MG63 (cell line): ENCODE data around the gene VASN. TPM values are rescaled to one million over a fixed set of nuclear protein-coding genes. Genes with fewer than 3 reads are reported as not detected.

Experiments
- DNase-seq: peaks from one replicate; pipeline ENCODE4 v3.0.0-alpha.2; 2020
- H3K27me3 ChIP-seq: fragments of 250-450 bp; sonication (Bioruptor Pico); 2 replicates; pipeline ENCODE4 v1.5.1; 2020; ENCODE audit warnings: mild to moderate bottlenecking, moderate library complexity
- H3K36me3 ChIP-seq: fragments of 250-450 bp; sonication (Bioruptor Pico); 2 replicates; pipeline ENCODE4 v1.5.1; 2020; ENCODE audit warnings: mild to moderate bottlenecking, moderate library complexity
- H3K4me3 ChIP-seq: fragments of 250-450 bp; sonication (Bioruptor Pico); 2 replicates; pipeline ENCODE4 v1.5.1; 2020; ENCODE audit warnings: mild to moderate bottlenecking, moderate library complexity
- H3K9me3 ChIP-seq: fragments of 250-450 bp; sonication (Bioruptor Pico); 2 replicates; pipeline ENCODE4 v1.5.1; 2020; ENCODE audit warnings: mild to moderate bottlenecking, moderate library complexity
- total RNA-seq: library from RNA; depleted of rRNA; stranded (reverse); fragments of >200 nt; shearing (Covaris generic); gene quantifications from 2 replicates; pipeline ENCODE4 v1.2.3, GENCODE V29; 2014; ENCODE audit warnings: low replicate concordance; rRNA removed

VASN gene
- total RNA-seq, 1 experiment from 2014 or later = 68.7 TPM

DNA sequence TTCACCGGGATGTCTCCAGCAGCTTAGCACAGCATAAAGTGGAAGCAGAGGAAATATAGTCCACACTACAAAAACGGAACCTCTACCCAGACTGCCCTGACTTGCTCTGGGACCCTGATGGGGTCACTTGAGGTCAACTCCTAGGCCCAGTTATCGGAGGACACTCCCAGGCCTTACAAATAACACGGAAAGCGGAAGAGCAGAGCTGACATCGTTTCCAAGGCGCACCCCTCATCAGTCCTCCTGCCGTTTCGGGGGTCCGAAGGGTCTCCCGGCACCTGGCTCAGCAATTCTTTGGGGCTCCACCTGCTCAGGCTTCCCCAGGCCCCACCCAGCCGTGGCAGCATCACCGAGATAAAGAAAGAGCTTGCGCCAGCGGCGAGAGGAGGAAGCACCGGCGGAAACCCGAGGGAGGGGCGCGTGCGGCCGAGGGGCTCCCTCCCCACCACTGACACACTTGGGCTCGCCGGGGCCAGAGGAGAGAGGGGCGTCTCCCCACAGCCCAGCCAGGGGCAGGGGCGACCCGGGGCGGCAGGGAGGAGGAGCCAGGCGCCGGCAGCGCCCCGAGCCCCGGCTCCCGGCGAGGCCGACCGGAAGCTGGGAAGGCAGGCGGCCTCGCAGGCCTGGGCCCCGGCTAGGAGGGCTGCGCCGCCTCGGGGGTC, 44.0 kb downstream of the VASN start:
- peak; percentile 35 for DNase-seq
- Histone ChIP-seq H3K9me3 (no peaks in the 10 kb centered on the region), H3K36me3 (peaks cover 3% of the 10 kb centered on the region; the same call in 1 of the 2 replicates), H3K27me3 (0 out of 2 replicates have a peak, but pooled peaks cover 4% of the 10 kb centered on the region), H3K4me3 (peak overlapping the region; percentile 73)

DNA sequence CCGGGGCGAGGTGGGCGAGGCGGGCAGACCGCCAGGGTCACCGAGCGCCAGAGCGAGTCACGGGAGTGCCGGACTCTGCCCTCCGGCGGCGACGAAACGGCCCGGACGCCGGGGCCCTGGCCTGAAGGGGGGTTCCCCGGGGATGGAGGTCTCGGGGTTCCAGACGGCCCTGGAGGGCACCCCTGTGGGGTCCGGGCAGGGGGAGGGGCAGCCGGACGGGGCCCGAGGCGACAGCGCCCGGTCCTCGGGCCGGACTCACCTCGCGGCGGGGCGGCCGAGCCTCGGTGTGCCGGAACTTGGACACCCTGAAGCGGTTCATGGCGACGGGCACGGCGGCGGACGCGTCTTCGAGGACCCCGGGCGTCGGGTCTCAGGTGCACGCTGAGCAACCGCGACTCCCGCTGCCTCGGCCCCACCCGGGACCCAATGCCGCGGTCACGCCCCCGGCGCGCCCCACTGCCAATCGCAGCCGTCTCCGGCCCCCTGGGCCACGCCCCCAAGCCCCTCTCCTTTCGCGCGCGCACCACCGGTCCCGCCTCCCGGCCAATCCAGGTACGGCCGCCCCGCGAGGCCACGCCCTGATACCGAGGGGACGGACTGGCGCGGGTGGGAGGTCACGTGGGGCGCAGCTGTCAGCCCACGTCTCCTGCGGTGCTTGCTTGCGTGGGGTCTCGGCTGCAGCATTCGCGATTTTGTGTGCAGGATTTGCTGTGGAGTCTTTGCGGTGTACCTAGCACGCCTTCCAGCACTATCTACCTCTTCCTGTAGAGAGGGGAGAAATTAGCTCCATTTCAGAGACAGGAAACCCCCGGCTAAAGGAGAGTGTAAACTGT, 44.8 kb downstream of the VASN start, which contains the start of gene CORO7:
Gene CORO7, minus strand, starts transcription at position 397 of the 833 bp plus-strand sequence. Its CDS starts 78 bp downstream, at position 319.
- no peaks in the 10 kb centered on the region for H3K9me3 ChIP-seq
- DNase-seq = peak; percentile 96
- peaks cover 3% of the 10 kb centered on the region; the same call in 1 of the 2 replicates for H3K36me3 ChIP-seq
- peak within 1 kb of the TSS; percentile 73 for H3K4me3 ChIP-seq
- 0 out of 2 replicates have a peak, but pooled peaks cover 4% of the 10 kb centered on the region for H3K27me3 ChIP-seq

DNA sequence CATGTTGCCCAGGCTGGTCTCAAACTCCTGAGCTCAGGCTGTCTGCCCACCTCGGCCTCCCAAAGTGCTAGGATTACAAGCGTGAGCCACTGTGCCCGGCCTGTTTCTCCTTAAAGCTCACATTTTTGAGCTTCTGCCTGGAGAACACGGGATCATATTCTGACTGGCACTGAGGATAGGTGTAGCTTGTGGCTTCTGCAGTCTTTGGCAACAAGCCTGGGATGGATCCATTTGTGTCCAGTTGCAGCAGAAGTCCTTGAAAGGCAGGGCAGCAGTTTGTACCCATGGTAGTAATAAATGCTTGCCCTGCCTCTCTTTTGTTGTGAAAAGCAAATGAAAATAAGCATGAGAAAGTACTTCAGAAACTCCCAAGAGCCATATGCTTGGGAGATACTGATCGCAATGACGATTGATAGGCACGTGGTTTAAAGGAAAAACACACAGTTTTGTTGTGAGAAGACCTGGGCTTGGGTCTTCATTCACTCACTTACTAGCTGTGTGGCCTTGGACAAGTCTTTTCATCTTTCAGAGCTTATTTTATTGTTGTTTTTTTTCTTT, 47.8 kb downstream of the VASN start:
- Histone ChIP-seq H3K9me3 (no peaks in the 10 kb centered on the region), H3K27me3 (0 out of 2 replicates have a peak, but pooled peaks cover 4% of the 10 kb centered on the region), H3K4me3 (no peak overlapping the region), H3K36me3 (no peaks in the 10 kb centered on the region)
- no peak for DNase-seq

DNA sequence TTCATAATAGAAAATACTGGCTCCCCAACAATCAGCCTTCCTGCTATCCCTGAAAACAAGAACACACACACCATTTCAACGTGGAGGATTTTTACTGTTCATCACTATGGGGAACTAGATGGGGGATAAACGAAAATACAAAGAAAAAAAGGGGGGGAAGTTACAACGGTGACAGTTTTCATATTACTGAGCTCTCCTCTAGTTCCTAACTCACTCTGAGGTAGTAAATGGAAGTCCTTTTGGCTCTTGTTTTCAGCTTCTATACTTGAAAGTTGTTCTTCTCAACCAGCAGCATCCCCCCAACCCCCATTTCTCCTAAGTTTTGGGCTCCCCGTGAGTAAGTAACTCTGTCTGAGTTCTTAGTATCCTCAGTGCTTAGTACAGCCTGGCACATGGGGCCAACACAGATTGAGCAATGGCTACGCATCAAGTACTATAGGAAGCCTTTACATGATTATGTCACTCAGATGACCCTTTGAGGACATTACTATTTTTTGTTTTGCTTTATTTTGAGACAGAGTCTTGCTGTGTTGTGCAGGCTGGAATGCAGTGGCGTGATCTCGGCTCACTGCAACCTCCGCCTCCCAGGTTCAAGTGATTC, 49.0 kb downstream of the VASN start:
- DNase-seq = no peak
- Histone ChIP-seq H3K27me3 (0 out of 2 replicates have a peak, but pooled peaks cover 4% of the 10 kb centered on the region), H3K36me3 (no peaks in the 10 kb centered on the region), H3K9me3 (no peaks in the 10 kb centered on the region), H3K4me3 (no peak overlapping the region)

DNA sequence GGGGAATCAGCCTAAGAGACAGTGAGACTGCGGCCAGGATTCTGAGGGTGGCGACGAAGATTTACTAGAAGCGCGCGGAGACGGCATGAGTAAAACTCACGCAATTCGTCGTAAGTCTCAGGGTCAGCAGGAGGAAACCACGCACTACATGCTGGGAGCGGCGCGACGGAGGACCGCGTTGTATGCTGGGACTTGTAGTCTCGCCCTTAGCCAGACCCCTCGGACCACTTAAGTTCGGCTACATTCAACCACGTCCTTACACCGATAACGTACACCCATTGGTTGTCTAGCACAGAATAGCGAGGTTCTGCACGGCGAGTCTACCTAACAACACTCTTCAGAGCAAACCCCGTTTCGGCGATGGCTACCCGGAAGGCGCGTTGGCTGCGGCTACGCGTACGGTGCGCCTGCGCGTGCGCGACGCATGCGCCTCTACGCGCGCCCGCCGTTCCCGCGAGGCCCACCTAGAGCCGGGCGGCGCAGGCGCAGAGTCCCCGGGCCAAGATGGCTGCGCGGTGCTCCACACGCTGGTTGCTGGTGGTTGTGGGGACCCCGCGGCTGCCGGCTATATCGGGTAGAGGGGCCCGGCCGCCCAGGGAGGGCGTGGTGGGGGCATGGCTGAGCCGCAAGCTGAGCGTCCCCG, 53.9 kb downstream of the VASN start, which contains the start of gene DNAJA3:
Gene DNAJA3, plus strand, starts transcription at position 491 of the 643 bp plus-strand sequence. Its CDS starts 14 bp downstream, at position 505.
- peak within 1 kb of the TSS; percentile 98 for H3K4me3 ChIP-seq
- peak; percentile 94 for DNase-seq
- no peaks in the 10 kb centered on the region for H3K27me3 ChIP-seq
- peaks cover 43% of the 10 kb centered on the region for H3K36me3 ChIP-seq
- H3K9me3 ChIP-seq = no peaks in the 10 kb centered on the region

DNA sequence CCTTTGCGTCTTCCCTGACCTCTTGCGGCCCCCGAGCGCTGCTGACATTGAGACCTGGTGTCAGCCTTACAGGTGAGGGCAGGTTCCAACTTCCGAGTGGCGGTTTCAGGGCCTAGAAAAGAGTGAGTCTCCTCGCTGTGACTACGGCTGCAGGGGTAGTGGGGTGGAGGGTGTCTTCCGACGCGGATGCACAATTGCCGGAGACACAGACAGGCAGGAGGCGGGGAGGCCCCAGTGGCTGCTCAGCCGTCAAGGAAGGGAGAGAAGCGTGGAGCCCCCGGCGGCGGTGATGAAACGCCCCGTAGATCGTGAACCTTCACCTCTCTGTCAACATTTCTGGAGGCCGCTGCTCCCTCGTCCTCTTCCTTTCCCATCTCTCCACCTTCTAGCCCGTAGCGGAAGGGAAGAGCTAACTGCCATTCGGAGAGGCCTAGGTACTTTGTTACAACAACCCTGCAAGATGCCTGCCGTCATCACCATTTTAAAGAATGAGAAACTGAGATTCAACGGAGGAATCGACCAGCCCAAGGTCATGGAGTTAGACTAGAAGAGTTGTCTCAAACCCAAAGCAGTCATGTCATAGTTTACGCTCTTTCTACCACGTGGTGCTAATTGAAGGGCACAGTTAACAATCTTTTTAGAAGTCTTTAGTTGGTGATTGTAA, 54.5 kb downstream of the VASN start:
- DNase-seq = peak; percentile 26
- Histone ChIP-seq H3K36me3 (peaks cover 50% of the 10 kb centered on the region), H3K9me3 (no peaks in the 10 kb centered on the region), H3K4me3 (peak overlapping the region; percentile 98), H3K27me3 (no peaks in the 10 kb centered on the region)

DNA sequence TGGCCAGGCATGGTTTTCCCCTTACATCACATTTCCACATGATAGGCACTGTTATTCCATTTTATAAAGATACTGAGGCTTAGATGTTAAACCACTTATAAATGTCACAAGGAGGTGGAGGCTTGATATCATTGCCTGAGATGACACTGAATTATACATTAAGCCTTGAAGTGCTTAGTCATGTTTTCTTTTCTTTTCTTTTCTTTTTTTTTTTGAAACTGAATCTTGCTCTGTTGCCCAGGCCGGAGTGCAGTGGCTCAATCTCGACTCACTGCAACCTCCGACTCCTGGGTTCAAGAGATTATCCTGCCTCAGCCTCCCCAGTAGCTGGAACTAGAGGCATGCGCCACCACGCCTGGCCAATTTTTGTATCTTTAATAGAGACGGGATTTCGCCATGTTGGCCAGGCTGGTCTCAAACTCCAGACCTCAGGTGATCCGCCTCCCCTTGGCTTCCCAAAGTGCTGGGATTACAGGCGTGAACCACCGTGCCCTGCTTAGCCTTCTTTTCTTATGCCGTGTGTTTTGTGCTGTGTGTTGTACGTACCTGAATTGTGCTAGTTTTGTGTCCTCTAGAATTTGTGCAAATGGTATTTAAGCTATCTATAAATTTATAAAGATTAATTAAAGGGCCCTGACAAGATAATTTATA, 55.2 kb downstream of the VASN start:
- no peak for DNase-seq
- Histone ChIP-seq H3K4me3 (peak overlapping the region; percentile 98), H3K27me3 (no peaks in the 10 kb centered on the region), H3K36me3 (peaks cover 57% of the 10 kb centered on the region), H3K9me3 (no peaks in the 10 kb centered on the region)

DNA sequence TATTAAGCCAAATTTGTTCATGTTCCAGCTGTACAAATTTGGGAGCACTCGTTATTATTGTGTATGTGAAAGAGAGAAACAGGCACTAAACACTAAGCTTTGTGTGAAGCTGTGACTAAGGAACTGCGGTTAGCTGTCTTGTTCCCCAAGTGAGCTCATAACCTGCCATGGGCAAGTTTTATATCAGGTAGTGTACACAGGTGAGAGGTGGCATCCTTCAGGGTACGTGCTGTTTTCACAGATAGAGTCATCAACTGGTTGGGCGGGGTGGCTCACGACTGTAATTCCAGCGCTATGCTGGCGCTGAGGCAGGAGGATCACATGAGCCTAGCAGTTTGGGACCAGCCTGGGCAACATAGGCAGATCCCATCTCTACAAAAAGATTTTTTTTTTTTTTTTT, 56.9 kb downstream of the VASN start:
- Histone ChIP-seq H3K36me3 (peaks cover 73% of the 10 kb centered on the region), H3K27me3 (no peaks in the 10 kb centered on the region), H3K4me3 (no peak overlapping the region), H3K9me3 (no peaks in the 10 kb centered on the region)
- no peak for DNase-seq

DNA sequence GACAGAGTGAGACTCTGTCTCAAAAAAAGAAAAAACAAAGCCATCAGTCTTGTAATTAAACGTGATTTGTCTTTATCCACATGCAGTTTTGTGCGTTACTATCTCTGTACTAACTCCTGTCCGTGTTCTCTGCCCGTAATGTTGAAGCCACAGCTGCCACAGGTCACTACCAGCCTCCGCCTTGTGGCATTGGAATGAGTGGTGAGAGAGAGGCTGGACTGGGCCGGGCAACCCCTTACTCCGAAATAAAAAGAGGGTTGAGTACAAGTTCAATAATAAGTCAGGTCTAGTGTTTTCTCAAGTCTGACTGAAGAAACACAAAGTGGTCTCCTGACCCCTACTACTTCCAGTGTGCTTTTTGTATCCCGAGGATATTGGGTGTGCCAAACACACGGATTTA, 59.4 kb downstream of the VASN start:
- Histone ChIP-seq H3K4me3 (no peak overlapping the region), H3K9me3 (no peaks in the 10 kb centered on the region), H3K36me3 (peaks cover 92% of the 10 kb centered on the region), H3K27me3 (no peaks in the 10 kb centered on the region)
- DNase-seq = no peak

Other genes starting within 250 kb of the VASN start
- gene SRL, start 129.8 kb upstream of the VASN start, total RNA-seq = 0.03 TPM in 1 of 2 replicates, not detected in the other
- gene TFAP4, start 98.8 kb upstream of the VASN start, total RNA-seq = 28.5 and 42.2 TPM in 2 replicates
- gene GLIS2, start 55.8 kb upstream of the VASN start, total RNA-seq = 0.22 and 2.1 TPM in 2 replicates
- gene PAM16, start 20.5 kb upstream of the VASN start, total RNA-seq = 84.1 and 105 TPM in 2 replicates
- gene CORO7, start 44.7 kb downstream of the VASN start, total RNA-seq = 7.5 and 9.2 TPM in 2 replicates
- gene DNAJA3, start 54.0 kb downstream of the VASN start, total RNA-seq = 125 and 127 TPM in 2 replicates
- 19.6 and 47.3 TPM in 2 replicates for gene NMRAL1, start 102.8 kb downstream of the VASN start, total RNA-seq
- gene HMOX2, start 104.5 kb downstream of the VASN start, total RNA-seq = 62.7 and 107 TPM in 2 replicates
- 4.0 and 8.8 TPM in 2 replicates for gene CDIP1, start 166.9 kb downstream of the VASN start, total RNA-seq
- gene C16orf96, start 184.5 kb downstream of the VASN start, total RNA-seq = not detected in 2 replicates
- gene UBALD1, start 243.0 kb downstream of the VASN start, total RNA-seq = 18.7 and 29.4 TPM in 2 replicates